Nephron (organoid): Measurements from ENCODE around the gene MAML2.

ENCODE experiments used
- H3K27ac Mint-ChIP-seq, 3 experiments: 2 replicates each; pipeline ENCODE4 v1.8.0; 2020; ENCODE audit warnings: mixed read lengths in 3 of 3, mild to moderate bottlenecking in 2 of 3, moderate library complexity in 1 of 3
- H3K27me3 Mint-ChIP-seq: 2 replicates; pipeline ENCODE4 v1.8.0; 2021; ENCODE audit warnings: low read depth, mild to moderate bottlenecking, moderate library complexity, mixed read lengths
- H3K36me3 Mint-ChIP-seq: 2 replicates; pipeline ENCODE4 v1.8.0; 2020; ENCODE audit warnings: low read depth, mixed read lengths
- H3K4me1 Mint-ChIP-seq: 2 replicates; pipeline ENCODE4 v1.8.0; 2020; ENCODE audit warnings: mixed read lengths
- H3K4me3 Mint-ChIP-seq, 3 experiments: 2 replicates each; pipeline ENCODE4 v1.8.0; 2020; ENCODE audit warnings: mild to moderate bottlenecking in 3 of 3, mixed read lengths in 3 of 3, moderate library complexity in 2 of 3
- H3K9me3 Mint-ChIP-seq: 2 replicates; pipeline ENCODE4 v1.8.0; 2020; ENCODE audit warnings: mixed read lengths
- TF ChIP-seq, protein P1 (sequence below), 3 experiments: fragments of 200-600 bp; sonication (generic); IDR thresholded peaks; one replicate each; pipeline ENCODE4 v1.5.0; 2021; ENCODE audit warnings: antibody characterized with exemption in 3 of 3; ENCODE audit not compliant: unreplicated experiment in 3 of 3

MAML2 gene

DNA sequence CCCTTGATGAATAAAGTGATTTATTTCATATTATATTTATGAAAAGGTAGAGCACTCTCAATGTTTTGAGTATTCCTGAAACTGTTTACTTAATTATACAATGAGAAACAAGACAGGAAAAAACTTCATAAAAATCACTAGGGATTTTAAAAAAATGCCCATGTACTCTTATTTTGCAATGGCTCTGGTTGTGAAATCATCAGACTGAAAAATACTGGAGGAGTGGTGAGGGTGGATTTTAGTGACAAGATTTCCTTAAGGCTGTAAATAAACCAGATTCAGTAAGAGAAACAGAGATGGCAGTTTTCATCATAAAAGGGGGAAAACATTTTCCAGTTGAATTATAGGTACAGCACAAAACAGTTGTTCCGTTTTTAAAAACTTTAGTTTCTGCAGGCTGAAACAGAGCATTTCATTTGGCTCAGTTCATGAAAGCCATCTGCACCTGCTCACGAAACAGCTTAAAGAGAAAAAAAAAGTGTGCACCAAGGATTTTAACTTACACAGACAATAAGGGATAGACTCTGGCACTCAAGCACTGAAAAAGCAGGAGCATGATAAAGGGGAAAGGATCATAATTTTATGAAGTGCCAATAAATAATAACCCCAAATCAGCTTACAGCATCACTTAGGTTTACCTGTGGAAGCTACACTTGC, 100.7 kb downstream of the MAML2 start:
- Mint-ChIP-seq H3K27me3 (no peaks in the 10 kb centered on the region), H3K4me1 (peaks cover 22% of the 10 kb centered on the region), H3K9me3 (no peaks in the 10 kb centered on the region), H3K27ac (peak overlapping the region; percentile 85 to 96 (median 87)), H3K4me3 (peak overlapping the region; percentile 31 to 70 (median 47)), H3K36me3 (no peaks in the 10 kb centered on the region)
- TF ChIP-seq, protein P1, sequence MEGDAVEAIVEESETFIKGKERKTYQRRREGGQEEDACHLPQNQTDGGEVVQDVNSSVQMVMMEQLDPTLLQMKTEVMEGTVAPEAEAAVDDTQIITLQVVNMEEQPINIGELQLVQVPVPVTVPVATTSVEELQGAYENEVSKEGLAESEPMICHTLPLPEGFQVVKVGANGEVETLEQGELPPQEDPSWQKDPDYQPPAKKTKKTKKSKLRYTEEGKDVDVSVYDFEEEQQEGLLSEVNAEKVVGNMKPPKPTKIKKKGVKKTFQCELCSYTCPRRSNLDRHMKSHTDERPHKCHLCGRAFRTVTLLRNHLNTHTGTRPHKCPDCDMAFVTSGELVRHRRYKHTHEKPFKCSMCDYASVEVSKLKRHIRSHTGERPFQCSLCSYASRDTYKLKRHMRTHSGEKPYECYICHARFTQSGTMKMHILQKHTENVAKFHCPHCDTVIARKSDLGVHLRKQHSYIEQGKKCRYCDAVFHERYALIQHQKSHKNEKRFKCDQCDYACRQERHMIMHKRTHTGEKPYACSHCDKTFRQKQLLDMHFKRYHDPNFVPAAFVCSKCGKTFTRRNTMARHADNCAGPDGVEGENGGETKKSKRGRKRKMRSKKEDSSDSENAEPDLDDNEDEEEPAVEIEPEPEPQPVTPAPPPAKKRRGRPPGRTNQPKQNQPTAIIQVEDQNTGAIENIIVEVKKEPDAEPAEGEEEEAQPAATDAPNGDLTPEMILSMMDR (IDR thresholded peaks at IDR 0.05; ENCODE audit: unreplicated experiment in 3 of 3): no peak

- H3K27me3 Mint-ChIP-seq: no peaks in the 10 kb centered on the region
- peaks cover 16% of the 10 kb centered on the region for H3K4me1 Mint-ChIP-seq
- no peaks in the 10 kb centered on the region for H3K9me3 Mint-ChIP-seq
- peak overlapping the region in 1 of 3 experiments; percentile 96 for H3K27ac Mint-ChIP-seq
- peak overlapping the region; percentile 2 to 44 (median 16) for H3K4me3 Mint-ChIP-seq
- TF ChIP-seq, protein P1 (IDR thresholded peaks at IDR 0.05; ENCODE audit: unreplicated experiment in 3 of 3): no peak
- no peaks in the 10 kb centered on the region for H3K36me3 Mint-ChIP-seq
Observed at GRCh38 chr11:96241331-96241841, 101.6 kb downstream of the MAML2 start.

DNA sequence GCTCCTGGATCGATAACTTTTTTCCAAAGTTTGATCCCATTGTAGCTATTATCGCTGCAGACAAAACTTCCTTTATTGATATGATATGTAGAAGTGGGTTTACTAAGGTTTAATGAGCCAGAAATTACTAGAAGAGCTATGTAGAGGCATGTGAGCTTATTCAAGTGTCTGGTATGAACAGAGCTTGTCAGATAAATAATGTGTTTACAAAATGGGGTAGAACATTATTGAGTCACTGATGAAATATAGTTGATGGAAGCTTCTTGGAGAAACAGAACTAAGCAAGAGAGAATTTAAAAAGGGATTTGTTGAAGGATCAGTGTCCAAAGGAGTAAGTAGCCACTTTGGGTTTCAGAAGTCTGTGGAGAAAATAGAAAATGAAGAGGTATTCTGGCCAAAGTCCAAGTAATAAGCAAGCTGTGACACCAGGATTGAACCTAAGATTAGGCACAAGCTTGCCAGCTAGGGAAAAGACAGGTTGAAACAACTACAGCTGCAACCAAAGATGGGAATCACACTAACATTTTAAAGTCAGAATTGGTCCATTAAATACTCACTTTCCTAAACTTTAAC, 104.3 kb downstream of the MAML2 start:
- Mint-ChIP-seq H3K4me1 (peaks cover 20% of the 10 kb centered on the region), H3K4me3 (no peak overlapping the region), H3K9me3 (no peaks in the 10 kb centered on the region), H3K27ac (no peak overlapping the region), H3K27me3 (no peaks in the 10 kb centered on the region), H3K36me3 (peaks cover 7% of the 10 kb centered on the region)
- TF ChIP-seq, protein P1 (IDR thresholded peaks at IDR 0.05; ENCODE audit: unreplicated experiment in 3 of 3): no peak

DNA sequence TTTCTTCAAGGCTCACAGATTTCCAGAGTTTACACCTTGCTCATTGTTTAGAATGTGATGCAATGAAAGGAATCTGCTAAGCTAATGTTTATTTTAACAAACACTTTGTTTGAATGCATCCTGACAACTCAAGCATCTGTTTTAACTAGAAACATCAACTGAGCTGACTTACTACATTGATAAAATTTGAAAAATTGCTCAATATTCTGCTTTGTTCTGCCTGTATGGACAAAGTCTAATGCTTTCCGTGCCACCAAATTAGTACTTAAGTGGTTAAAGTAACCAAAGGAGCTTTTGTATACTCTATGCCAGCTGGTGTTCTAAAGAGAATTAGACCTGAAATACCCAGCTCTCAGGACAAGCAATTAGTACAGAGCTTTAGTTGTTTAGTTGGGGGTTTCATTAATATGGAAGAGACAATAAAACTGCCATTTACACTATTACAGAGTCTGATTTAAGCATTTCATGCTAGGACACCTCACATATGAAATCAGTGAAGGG, 105.2 kb downstream of the MAML2 start:
- peaks cover 15% of the 10 kb centered on the region for H3K4me1 Mint-ChIP-seq
- no peaks in the 10 kb centered on the region for H3K27me3 Mint-ChIP-seq
- H3K36me3 Mint-ChIP-seq: peaks cover 9% of the 10 kb centered on the region
- H3K27ac Mint-ChIP-seq: no peak overlapping the region
- H3K9me3 Mint-ChIP-seq: no peaks in the 10 kb centered on the region
- TF ChIP-seq, protein P1 (IDR thresholded peaks at IDR 0.05; ENCODE audit: unreplicated experiment in 3 of 3): no peak
- no peak overlapping the region for H3K4me3 Mint-ChIP-seq

GRCh38 chr11:96235751-96236150, 107.2 kb downstream of the MAML2 start:
- Mint-ChIP-seq H3K27ac (peak overlapping the region in 1 of 3 experiments; percentile 17), H3K27me3 (no peaks in the 10 kb centered on the region), H3K4me1 (peaks cover 4% of the 10 kb centered on the region), H3K4me3 (no peak overlapping the region), H3K36me3 (peaks cover 18% of the 10 kb centered on the region), H3K9me3 (no peaks in the 10 kb centered on the region)
- TF ChIP-seq, protein P1 (IDR thresholded peaks at IDR 0.05; ENCODE audit: unreplicated experiment in 3 of 3): no peak
